ENCODE data around the gene ZDHHC20.

- TF ChIP-seq CTCF (IDR thresholded peaks at IDR 0.05) = no peak
- no peak for TF ChIP-seq ZFX (IDR thresholded peaks at IDR 0.05; ENCODE audit: borderline replicate concordance)
Measured at GRCh38 chr13:21461131-21461530, 2.0 kb upstream of the ZDHHC20 start.

Data from 22Rv1 (cell line).